HepG2 (cell line): ENCODE results near the gene MED13. TPM values are rescaled to one million over a fixed set of nuclear protein-coding genes. Genes with fewer than 3 reads are reported as not detected.

ENCODE experiments used
- GATAD1 ChIP-seq: IDR thresholded peaks from 2 replicates; pipeline ENCODE4 v1.6.1; 2016; ENCODE audit warnings: missing genetic modification reagents, missing compliant biosample characterization
- GTF3A ChIP-seq: sonication (generic); formaldehyde crosslinking; conservative IDR thresholded peaks from 2 replicates; pipeline ENCODE4 v1.4.0; 2020; ENCODE audit warnings: mild to moderate bottlenecking, missing genetic modification reagents
- HNRNPK ChIP-seq: fragments of 200-400 bp; formaldehyde crosslinking; IDR thresholded peaks from 2 replicates; pipeline ENCODE4 v1.6.1; 2018; ENCODE audit warnings: low read length, low read depth, moderate library complexity, mild to moderate bottlenecking; ENCODE audit not compliant: poor library complexity, severe bottlenecking
- HOXA3 ChIP-seq: sonication (generic); formaldehyde crosslinking; IDR thresholded peaks from 2 replicates; pipeline ENCODE4 v1.5.0; 2020; ENCODE audit warnings: missing genetic modification reagents
- HOXA9 ChIP-seq: sonication (generic); formaldehyde crosslinking; IDR thresholded peaks from 2 replicates; pipeline ENCODE4 v1.8.1; 2022; ENCODE audit warnings: missing genetic modification reagents, mild to moderate bottlenecking, moderate library complexity, borderline replicate concordance
- JUNB ChIP-seq: sonication (generic); formaldehyde crosslinking; IDR thresholded peaks from 2 replicates; pipeline ENCODE4 v1.8.0; 2022; ENCODE audit warnings: missing genetic modification reagents, mild to moderate bottlenecking, borderline replicate concordance
- KMT2B ChIP-seq: IDR thresholded peaks from 2 replicates; pipeline ENCODE4 v1.6.1; 2016; ENCODE audit warnings: missing genetic modification reagents, missing compliant biosample characterization
- NFKBIZ ChIP-seq: IDR thresholded peaks from 2 replicates; pipeline ENCODE4 v1.6.1; 2018; ENCODE audit warnings: missing genetic modification reagents, missing compliant biosample characterization
- NR2F1 ChIP-seq, 2 experiments: fragments of 450-650 bp in 1 of 2; formaldehyde crosslinking in 1 of 2; IDR thresholded peaks; 2 replicates each; pipeline versions ENCODE4 v1.5.0 to v1.6.1; 2016 to 2020; ENCODE audit warnings: mild to moderate bottlenecking in 1 of 2, missing compliant biosample characterization in 1 of 2, missing genetic modification reagents in 1 of 2, moderate library complexity in 1 of 2
- SRY ChIP-seq: sonication (generic); formaldehyde crosslinking; IDR thresholded peaks from 2 replicates; pipeline ENCODE4 v1.8.0; 2022; ENCODE audit warnings: mild to moderate bottlenecking, missing genetic modification reagents
- THAP11 ChIP-seq: IDR thresholded peaks from 2 replicates; pipeline ENCODE4 v1.6.1; 2016; ENCODE audit warnings: missing biosample characterization, missing genetic modification reagents
- ZC3H13 ChIP-seq: sonication (generic); formaldehyde crosslinking; IDR thresholded peaks from 2 replicates; pipeline ENCODE4 v1.8.1; 2023; ENCODE audit warnings: mild to moderate bottlenecking, missing genetic modification reagents, moderate library complexity
- ZFP37 ChIP-seq: sonication (generic); formaldehyde crosslinking; IDR thresholded peaks from 2 replicates; pipeline ENCODE4 v1.4.0; 2020; ENCODE audit warnings: missing genetic modification reagents, borderline replicate concordance
- ZNF558 ChIP-seq: sonication (generic); formaldehyde crosslinking; IDR thresholded peaks from 2 replicates; pipeline ENCODE4 v1.9.0; 2022; ENCODE audit warnings: mild to moderate bottlenecking, missing genetic modification reagents, borderline replicate concordance
- ZNF652 ChIP-seq: IDR thresholded peaks from 2 replicates; pipeline ENCODE4 v1.6.1; 2016; ENCODE audit warnings: low read depth, borderline replicate concordance
- ZNF792 ChIP-seq: IDR thresholded peaks from 2 replicates; pipeline ENCODE4 v1.6.1; 2016
- polyA plus RNA-seq, 8 experiments: library from polyadenylated mRNA; depleted of rRNA in 3 of 8; stranded (reverse) in 7 of 8; unstranded in 1 of 8; fragments of >200 nt; fragmentation: Illumina TruSeq in 4 of 8; extraction: Trizol in 4 of 8; gene quantifications; 2 replicates each; pipeline versions ENCODE4 v1.2.1 to v1.2.3, GENCODE V29; 2011 to 2016; ENCODE audit warnings: low read depth in 4 of 8, missing spikeins in 1 of 8, mixed read lengths in 1 of 8; ENCODE audit not compliant: insufficient read depth in 1 of 8
- total RNA-seq, 5 experiments: library from RNA; depleted of rRNA; stranded (reverse); fragments of >200 nt; fragmentation: Illumina TruSeq; extraction: Trizol; gene quantifications; 2 replicates each; pipeline ENCODE4 v1.2.3, GENCODE V29; 2016; ENCODE audit warnings: low read depth in 1 of 5
- TF ChIP-seq, protein P1 (sequence below): sonication (generic); formaldehyde crosslinking; IDR thresholded peaks from 2 replicates; pipeline ENCODE4 v1.5.0; 2020; ENCODE audit warnings: mild to moderate bottlenecking, missing genetic modification reagents, borderline replicate concordance
- TF ChIP-seq, protein P2 (sequence below): sonication (generic); IDR thresholded peaks from 2 replicates; pipeline ENCODE4 v1.6.1; 2016; ENCODE audit warnings: low read depth, borderline replicate concordance
- TF ChIP-seq, protein P3 (sequence below): sonication (generic); formaldehyde crosslinking; IDR thresholded peaks from 2 replicates; pipeline ENCODE4 v1.4.0; 2020; ENCODE audit warnings: mild to moderate bottlenecking, low read depth, missing genetic modification reagents
- TF ChIP-seq, protein P4 (sequence below): sonication (generic); formaldehyde crosslinking; IDR thresholded peaks from 2 replicates; pipeline ENCODE4 v1.4.0; 2020; ENCODE audit warnings: missing genetic modification reagents, borderline replicate concordance
- TF ChIP-seq, protein P5 (sequence below): IDR thresholded peaks from 2 replicates; pipeline ENCODE4 v1.6.1; 2016; ENCODE audit warnings: control low read depth

MED13 gene
- total and polyA plus RNA-seq, 2 of the 13 experiments (the other 11 are each of a cell fraction or from before 2014, with no cell fraction given) = 27.4 to 69.1 TPM

DNA sequence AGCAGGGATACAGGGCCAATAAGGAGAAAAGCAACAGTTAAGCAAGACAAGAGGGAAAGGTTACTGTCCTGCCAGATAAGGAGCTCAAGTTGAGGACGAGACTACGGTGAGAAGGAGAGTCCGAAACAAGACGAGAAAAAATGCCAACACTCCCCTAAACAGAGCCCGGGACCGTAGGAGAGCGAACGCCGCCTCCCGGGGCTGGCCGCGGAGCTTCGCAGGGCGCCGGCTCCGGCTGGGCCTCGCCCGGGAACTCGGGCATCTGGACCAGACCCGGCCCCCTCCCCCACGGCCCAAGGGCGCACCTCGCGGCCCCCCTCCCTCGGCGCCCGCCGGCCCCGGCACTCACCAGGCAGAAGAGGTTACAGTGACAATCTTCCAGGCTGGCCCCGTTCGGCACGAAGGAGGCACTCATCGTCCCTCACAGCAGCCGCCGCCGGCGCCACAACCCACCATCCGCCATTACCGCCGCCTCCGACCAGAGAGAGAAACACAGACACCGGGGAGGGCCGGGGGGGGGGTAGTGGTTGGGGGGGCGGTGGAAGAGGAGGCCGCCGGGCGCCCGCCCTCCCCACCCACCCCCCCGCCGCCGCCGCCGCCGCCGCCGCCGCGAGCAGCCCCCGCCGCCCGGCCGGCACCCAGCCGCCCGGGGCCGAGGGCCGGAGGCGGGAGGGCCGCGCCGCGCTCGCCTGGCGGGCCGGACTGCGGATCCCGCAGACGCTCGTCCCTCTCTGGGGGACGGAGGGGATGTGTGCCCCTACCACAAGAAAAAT lies at the start of gene MED13 (continued):
- TF ChIP-seq, protein P1, sequence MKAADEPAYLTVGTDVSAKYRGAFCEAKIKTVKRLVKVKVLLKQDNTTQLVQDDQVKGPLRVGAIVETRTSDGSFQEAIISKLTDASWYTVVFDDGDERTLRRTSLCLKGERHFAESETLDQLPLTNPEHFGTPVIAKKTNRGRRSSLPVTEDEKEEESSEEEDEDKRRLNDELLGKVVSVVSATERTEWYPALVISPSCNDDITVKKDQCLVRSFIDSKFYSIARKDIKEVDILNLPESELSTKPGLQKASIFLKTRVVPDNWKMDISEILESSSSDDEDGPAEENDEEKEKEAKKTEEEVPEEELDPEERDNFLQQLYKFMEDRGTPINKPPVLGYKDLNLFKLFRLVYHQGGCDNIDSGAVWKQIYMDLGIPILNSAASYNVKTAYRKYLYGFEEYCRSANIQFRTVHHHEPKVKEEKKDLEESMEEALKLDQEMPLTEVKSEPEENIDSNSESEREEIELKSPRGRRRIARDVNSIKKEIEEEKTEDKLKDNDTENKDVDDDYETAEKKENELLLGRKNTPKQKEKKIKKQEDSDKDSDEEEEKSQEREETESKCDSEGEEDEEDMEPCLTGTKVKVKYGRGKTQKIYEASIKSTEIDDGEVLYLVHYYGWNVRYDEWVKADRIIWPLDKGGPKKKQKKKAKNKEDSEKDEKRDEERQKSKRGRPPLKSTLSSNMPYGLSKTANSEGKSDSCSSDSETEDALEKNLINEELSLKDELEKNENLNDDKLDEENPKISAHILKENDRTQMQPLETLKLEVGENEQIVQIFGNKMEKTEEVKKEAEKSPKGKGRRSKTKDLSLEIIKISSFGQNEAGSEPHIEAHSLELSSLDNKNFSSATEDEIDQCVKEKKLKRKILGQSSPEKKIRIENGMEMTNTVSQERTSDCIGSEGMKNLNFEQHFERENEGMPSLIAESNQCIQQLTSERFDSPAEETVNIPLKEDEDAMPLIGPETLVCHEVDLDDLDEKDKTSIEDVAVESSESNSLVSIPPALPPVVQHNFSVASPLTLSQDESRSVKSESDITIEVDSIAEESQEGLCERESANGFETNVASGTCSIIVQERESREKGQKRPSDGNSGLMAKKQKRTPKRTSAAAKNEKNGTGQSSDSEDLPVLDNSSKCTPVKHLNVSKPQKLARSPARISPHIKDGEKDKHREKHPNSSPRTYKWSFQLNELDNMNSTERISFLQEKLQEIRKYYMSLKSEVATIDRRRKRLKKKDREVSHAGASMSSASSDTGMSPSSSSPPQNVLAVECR (CRISPR knock-in tag) = no peak
- TF ChIP-seq SRY (CRISPR knock-in tag) = 0 out of 2 replicates have a peak, but pooled peaks have one; percentile 28
- 0 out of 2 replicates have a peak, but pooled peaks have one; percentile 33 for TF ChIP-seq NFKBIZ
- TF ChIP-seq, protein P2, sequence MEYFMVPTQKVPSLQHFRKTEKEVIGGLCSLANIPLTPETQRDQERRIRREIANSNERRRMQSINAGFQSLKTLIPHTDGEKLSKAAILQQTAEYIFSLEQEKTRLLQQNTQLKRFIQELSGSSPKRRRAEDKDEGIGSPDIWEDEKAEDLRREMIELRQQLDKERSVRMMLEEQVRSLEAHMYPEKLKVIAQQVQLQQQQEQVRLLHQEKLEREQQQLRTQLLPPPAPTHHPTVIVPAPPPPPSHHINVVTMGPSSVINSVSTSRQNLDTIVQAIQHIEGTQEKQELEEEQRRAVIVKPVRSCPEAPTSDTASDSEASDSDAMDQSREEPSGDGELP = 0 out of 2 replicates have a peak, but pooled peaks have one; percentile 19
- TF ChIP-seq, protein P3, sequence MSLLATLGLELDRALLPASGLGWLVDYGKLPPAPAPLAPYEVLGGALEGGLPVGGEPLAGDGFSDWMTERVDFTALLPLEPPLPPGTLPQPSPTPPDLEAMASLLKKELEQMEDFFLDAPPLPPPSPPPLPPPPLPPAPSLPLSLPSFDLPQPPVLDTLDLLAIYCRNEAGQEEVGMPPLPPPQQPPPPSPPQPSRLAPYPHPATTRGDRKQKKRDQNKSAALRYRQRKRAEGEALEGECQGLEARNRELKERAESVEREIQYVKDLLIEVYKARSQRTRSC (CRISPR knock-in tag) = 0 out of 2 replicates have a peak, but pooled peaks have one; percentile 34
- TF ChIP-seq KMT2B (CRISPR knock-in tag) = no peak
- TF ChIP-seq HOXA9 = 0 out of 2 replicates have a peak, but pooled peaks have one; percentile 69
- TF ChIP-seq ZNF558 = 0 out of 2 replicates have a peak, but pooled peaks have one; percentile 18
- TF ChIP-seq ZNF792 (CRISPR knock-in tag) = peak; percentile 35; the same call in 1 of the 2 replicates
- TF ChIP-seq NR2F1 (CRISPR knock-in tag; IDR thresholded peaks at IDR 0.05) = no peak
- TF ChIP-seq, protein P4, sequence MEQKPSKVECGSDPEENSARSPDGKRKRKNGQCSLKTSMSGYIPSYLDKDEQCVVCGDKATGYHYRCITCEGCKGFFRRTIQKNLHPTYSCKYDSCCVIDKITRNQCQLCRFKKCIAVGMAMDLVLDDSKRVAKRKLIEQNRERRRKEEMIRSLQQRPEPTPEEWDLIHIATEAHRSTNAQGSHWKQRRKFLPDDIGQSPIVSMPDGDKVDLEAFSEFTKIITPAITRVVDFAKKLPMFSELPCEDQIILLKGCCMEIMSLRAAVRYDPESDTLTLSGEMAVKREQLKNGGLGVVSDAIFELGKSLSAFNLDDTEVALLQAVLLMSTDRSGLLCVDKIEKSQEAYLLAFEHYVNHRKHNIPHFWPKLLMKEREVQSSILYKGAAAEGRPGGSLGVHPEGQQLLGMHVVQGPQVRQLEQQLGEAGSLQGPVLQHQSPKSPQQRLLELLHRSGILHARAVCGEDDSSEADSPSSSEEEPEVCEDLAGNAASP (CRISPR knock-in tag) = no peak
- TF ChIP-seq JUNB (CRISPR knock-in tag) = no peak
- no peak for TF ChIP-seq ZFP37
- peak; percentile 91 for TF ChIP-seq ZC3H13 (CRISPR knock-in tag)
- peak; percentile 50; the same call in 1 of the 2 replicates for TF ChIP-seq HOXA3 (CRISPR knock-in tag)
- no peak for TF ChIP-seq ZNF652
- TF ChIP-seq THAP11 = no peak
- 0 out of 2 replicates have a peak, but pooled peaks have one; percentile 15 for TF ChIP-seq GTF3A (CRISPR knock-in tag)
- TF ChIP-seq, protein P5, sequence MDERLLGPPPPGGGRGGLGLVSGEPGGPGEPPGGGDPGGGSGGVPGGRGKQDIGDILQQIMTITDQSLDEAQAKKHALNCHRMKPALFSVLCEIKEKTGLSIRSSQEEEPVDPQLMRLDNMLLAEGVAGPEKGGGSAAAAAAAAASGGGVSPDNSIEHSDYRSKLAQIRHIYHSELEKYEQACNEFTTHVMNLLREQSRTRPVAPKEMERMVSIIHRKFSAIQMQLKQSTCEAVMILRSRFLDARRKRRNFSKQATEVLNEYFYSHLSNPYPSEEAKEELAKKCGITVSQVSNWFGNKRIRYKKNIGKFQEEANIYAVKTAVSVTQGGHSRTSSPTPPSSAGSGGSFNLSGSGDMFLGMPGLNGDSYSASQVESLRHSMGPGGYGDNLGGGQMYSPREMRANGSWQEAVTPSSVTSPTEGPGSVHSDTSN (CRISPR knock-in tag) = no peak
- peak; percentile 44; the same call in 1 of the 2 replicates for TF ChIP-seq GATAD1 (CRISPR knock-in tag)
- no peak for TF ChIP-seq HNRNPK
